Tibial artery (tissue), 4 donors: Measurements from ENCODE around the gene MAP1LC3B2.

ENCODE experiments used
- DNase-seq, 2 donors: peaks; one replicate each; pipeline ENCODE4 v3.0.0-alpha.2; 2019
- H3K27ac ChIP-seq, 2 donors: fragments of 200-600 bp; sonication (generic) in 1 of 2; 1 replicate in 1 of 2; 2 replicates in 1 of 2; pipeline ENCODE4 v1.5.1; 2018 to 2019; ENCODE audit warnings: mild to moderate bottlenecking in 1 of 2
- H3K27me3 ChIP-seq, 2 donors: fragments of 200-600 bp; sonication (generic) in 1 of 2; one replicate each; pipeline versions ENCODE4 v1.5.1 to v1.6.0; 2016 to 2019
- H3K36me3 ChIP-seq, 3 donors: fragments of 200-600 bp; sonication (generic) in 2 of 3; one replicate each; pipeline ENCODE4 v1.5.1; 2016 to 2019; ENCODE audit warnings: mild to moderate bottlenecking in 2 of 3
- H3K4me1 ChIP-seq, 4 donors: fragments of 200-600 bp; sonication (generic) in 2 of 4; 1 replicate in 3 of 4; 2 replicates in 1 of 4; pipeline ENCODE4 v1.5.1; 2016 to 2019
- H3K4me3 ChIP-seq, 2 donors: fragments of 200-600 bp; sonication (generic) in 1 of 2; 1 replicate in 1 of 2; 2 replicates in 1 of 2; pipeline ENCODE4 v1.5.1; 2018 to 2019; ENCODE audit warnings: mild to moderate bottlenecking in 2 of 2
- H3K9me3 ChIP-seq, 3 donors: fragments of 200-600 bp; sonication (generic) in 1 of 3; one replicate each; pipeline ENCODE4 v1.5.1; 2016 to 2019
- intact Hi-C: fragments of 100-400 bp; cut with DNase I; formaldehyde crosslinking; loops from one replicate; pipeline ENCODE4 v1.15.0; 2023; ENCODE audit warnings: low total_unique reads
- TF ChIP-seq, protein P1 (sequence below), 2 experiments: fragments of 200-600 bp in 1 of 2; fragments of 450-650 bp in 1 of 2; IDR thresholded peaks; one replicate each; pipeline ENCODE4 v1.5.1; 2017 to 2019; ENCODE audit warnings: antibody characterized with exemption in 2 of 2, mild to moderate bottlenecking in 1 of 2, moderate library complexity in 1 of 2

MAP1LC3B2 gene

GRCh38 chr12:116601933-116602810, 43.0 kb downstream of the MAP1LC3B2 start:
- no peaks in the 10 kb centered on the region for H3K9me3 ChIP-seq
- TF ChIP-seq, protein P1, sequence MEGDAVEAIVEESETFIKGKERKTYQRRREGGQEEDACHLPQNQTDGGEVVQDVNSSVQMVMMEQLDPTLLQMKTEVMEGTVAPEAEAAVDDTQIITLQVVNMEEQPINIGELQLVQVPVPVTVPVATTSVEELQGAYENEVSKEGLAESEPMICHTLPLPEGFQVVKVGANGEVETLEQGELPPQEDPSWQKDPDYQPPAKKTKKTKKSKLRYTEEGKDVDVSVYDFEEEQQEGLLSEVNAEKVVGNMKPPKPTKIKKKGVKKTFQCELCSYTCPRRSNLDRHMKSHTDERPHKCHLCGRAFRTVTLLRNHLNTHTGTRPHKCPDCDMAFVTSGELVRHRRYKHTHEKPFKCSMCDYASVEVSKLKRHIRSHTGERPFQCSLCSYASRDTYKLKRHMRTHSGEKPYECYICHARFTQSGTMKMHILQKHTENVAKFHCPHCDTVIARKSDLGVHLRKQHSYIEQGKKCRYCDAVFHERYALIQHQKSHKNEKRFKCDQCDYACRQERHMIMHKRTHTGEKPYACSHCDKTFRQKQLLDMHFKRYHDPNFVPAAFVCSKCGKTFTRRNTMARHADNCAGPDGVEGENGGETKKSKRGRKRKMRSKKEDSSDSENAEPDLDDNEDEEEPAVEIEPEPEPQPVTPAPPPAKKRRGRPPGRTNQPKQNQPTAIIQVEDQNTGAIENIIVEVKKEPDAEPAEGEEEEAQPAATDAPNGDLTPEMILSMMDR (IDR thresholded peaks at IDR 0.05): no peak
- no peak overlapping the region for H3K4me3 ChIP-seq
- H3K4me1 ChIP-seq: peaks cover 0 to 30% (median 15%) of the 10 kb centered on the region in 4 donors
- H3K36me3 ChIP-seq: no peaks in the 10 kb centered on the region
- DNase-seq: no peak
- H3K27me3 ChIP-seq: peaks cover 0 to 5% of the 10 kb centered on the region in 2 donors
- H3K27ac ChIP-seq: no peak overlapping the region
- intact Hi-C loops: no loop called here

DNA sequence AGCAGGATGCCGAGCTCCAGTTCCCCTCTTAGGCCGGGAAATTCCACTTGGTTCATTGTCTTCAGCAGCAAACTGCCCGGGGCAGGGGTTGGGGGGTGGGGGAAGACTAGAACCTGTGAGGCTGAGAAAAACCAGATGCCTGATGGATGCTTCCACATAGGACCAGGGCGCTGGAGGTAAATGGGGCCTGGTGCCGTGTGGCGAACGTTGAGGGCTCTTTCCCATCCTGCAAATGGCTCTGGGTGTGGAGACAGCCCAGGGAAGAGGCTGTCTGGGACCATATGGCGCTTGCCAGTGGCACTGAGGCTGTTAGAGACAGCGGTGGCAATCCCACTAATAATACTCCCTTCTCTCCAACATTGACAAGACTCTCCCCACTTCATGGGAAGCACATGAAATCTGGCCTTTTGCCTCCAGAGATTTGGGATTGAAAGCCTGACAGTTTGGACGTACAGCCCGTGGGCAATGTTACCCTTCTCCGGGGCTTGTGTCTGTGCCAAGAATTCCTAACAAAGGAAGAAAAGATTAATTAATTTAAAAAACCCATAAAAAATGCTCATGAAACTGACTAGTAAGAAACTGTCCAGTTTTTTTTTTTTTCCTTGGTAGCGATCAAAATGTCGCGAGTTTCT, 44.5 kb downstream of the MAP1LC3B2 start:
- no peak for DNase-seq
- Histone ChIP-seq H3K4me3 (no peak overlapping the region), H3K36me3 (no peaks in the 10 kb centered on the region), H3K27ac (no peak overlapping the region), H3K9me3 (no peaks in the 10 kb centered on the region), H3K27me3 (peaks cover 0 to 9% of the 10 kb centered on the region in 2 donors), H3K4me1 (peaks cover 0 to 23% (median 10%) of the 10 kb centered on the region in 4 donors)
- TF ChIP-seq, protein P1 (IDR thresholded peaks at IDR 0.05): no peak
- intact Hi-C loops: no loop called here

DNA sequence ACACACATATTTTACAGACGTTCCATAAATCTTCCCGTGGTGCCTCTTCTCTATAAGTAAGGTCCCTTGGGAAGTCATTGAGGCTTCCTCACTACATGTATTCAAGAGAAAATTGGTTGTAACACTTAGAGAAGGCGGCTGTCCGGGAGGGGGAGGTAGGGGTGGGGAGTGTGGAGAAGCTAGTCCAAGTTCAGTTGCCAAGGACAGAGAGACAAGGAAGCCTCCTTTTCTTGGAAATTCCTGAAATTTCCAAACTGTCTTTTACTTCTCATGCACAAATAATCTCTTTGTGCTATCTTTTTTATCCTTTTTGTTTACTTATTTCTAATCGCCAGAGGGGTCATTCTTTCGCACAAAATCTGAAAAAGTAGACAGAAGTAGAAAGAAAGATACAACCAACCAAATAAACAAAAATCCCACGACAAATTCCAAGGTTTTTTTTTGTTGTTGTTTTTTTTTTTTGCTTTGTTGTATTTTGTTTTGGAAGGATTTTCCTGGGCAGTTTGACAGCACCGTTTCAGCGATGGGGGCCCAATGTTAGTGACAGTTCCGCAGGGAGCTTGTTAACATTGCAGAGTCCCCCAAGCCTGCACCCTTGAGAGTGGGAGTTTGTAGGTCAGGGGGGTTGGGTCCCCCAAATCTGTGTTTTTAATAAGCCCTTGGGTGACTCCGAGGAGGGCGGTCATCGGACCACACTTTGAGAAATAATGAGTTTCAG, 45.2 kb downstream of the MAP1LC3B2 start:
- Histone ChIP-seq H3K27me3 (peaks cover 0 to 9% of the 10 kb centered on the region in 2 donors), H3K4me1 (peaks cover 0 to 22% (median 4%) of the 10 kb centered on the region in 4 donors), H3K9me3 (no peaks in the 10 kb centered on the region), H3K36me3 (no peaks in the 10 kb centered on the region), H3K27ac (no peak overlapping the region), H3K4me3 (no peak overlapping the region)
- intact Hi-C loops: no loop called here
- peak in 1 of 2 donors; percentile 38 for DNase-seq
- TF ChIP-seq, protein P1 (IDR thresholded peaks at IDR 0.05): no peak

DNA sequence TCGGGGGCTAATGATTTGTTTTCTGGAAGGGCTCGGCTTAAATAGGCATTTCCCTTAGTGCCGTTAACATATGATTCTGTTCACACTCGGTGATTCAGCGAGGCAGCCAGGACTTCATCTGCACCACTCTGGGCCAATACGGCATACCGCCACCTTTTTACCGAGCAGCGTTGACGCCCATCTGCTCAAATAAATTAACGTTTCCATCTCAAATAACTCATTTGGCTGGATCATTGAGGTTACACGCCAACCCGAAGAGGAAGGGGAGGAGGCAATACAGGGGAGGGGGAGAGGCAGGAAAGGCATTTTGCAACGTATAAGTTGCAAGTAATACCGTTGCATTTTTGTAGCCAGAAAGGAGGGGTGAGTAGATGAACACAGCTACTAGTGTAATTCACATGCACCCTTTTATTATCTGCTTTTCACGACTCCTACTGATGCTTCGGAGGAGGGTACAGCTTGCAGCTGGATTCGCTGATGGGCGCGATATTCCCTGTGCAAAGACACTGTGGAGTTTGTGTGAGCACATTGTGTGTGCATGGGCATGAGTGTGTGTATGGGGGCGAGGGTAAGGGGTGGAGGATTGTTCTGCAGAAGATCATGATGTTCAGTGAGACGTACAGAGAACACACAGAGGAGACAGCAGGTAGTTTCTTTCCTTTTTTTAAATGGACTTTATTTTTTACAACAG, 45.9 kb downstream of the MAP1LC3B2 start:
- Histone ChIP-seq H3K36me3 (no peaks in the 10 kb centered on the region), H3K27me3 (peaks cover 0 to 9% of the 10 kb centered on the region in 2 donors), H3K9me3 (no peaks in the 10 kb centered on the region), H3K27ac (no peak overlapping the region), H3K4me1 (peaks cover 0 to 22% (median 2%) of the 10 kb centered on the region in 4 donors), H3K4me3 (no peak overlapping the region)
- TF ChIP-seq, protein P1 (IDR thresholded peaks at IDR 0.05): no peak
- no peak for DNase-seq
- intact Hi-C loops: no loop called here

- no peaks in the 10 kb centered on the region for H3K36me3 ChIP-seq
- no peak for DNase-seq
- H3K9me3 ChIP-seq: no peaks in the 10 kb centered on the region
- H3K27me3 ChIP-seq: peaks cover 0 to 9% of the 10 kb centered on the region in 2 donors
- no peak overlapping the region for H3K4me3 ChIP-seq
- intact Hi-C loops: no loop called here
- H3K4me1 ChIP-seq: peaks cover 0 to 16% (median 0%) of the 10 kb centered on the region in 4 donors
- TF ChIP-seq, protein P1 (IDR thresholded peaks at IDR 0.05): no peak
- no peak overlapping the region for H3K27ac ChIP-seq
Observed at GRCh38 chr12:116606397-116606796, 47.2 kb downstream of the MAP1LC3B2 start.
